Spleen (tissue), 11 donors: ENCODE results near the gene KCNH8. TPM values are rescaled to one million over a fixed set of nuclear protein-coding genes. Genes with fewer than 3 reads are reported as not detected.

Experiments used
- DNase-seq: peaks from one replicate; pipeline ENCODE4 v3.0.0-alpha.2; 2020
- H3K27ac ChIP-seq, 8 donors: fragments of 200-600 bp; sonication (generic) in 7 of 8; 1 replicate in 4 of 8; 2 replicates in 4 of 8; pipeline versions ENCODE4 v1.5.0 to v1.8.0; 2016 to 2021; ENCODE audit warnings: inconsistent platforms in 4 of 8, mild to moderate bottlenecking in 4 of 8, moderate library complexity in 1 of 8
- H3K27me3 ChIP-seq, 7 donors: fragments of 200-600 bp; sonication (generic) in 6 of 7; replicated peaks in 1 of 7; 1 replicate in 4 of 7; 2 replicates in 3 of 7; pipeline versions ENCODE4 v1.5.0 to v1.8.0; 2016 to 2021; ENCODE audit warnings: inconsistent platforms in 3 of 7, mild to moderate bottlenecking in 1 of 7
- H3K36me3 ChIP-seq, 6 donors: fragments of 200-600 bp; sonication (generic) in 5 of 6; 1 replicate in 4 of 6; 2 replicates in 2 of 6; pipeline versions ENCODE4 v1.5.0 to v1.8.0; 2016 to 2021; ENCODE audit warnings: inconsistent platforms in 2 of 6
- H3K4me1 ChIP-seq, 6 donors: fragments of 200-600 bp; sonication (generic) in 5 of 6; 1 replicate in 3 of 6; 2 replicates in 3 of 6; pipeline versions ENCODE4 v1.5.0 to v1.8.0; 2016 to 2021; ENCODE audit warnings: inconsistent platforms in 3 of 6
- H3K4me3 ChIP-seq, 8 donors: fragments of 200-600 bp; sonication (generic) in 7 of 8; 1 replicate in 4 of 8; 2 replicates in 4 of 8; pipeline versions ENCODE4 v1.5.0 to v1.8.0; 2016 to 2021; ENCODE audit warnings: inconsistent platforms in 4 of 8, mild to moderate bottlenecking in 4 of 8, moderate library complexity in 2 of 8
- H3K9me3 ChIP-seq, 8 donors: fragments of 200-600 bp; sonication (generic) in 7 of 8; 1 replicate in 4 of 8; 2 replicates in 4 of 8; pipeline versions ENCODE4 v1.5.0 to v1.8.0; 2016 to 2021; ENCODE audit warnings: inconsistent platforms in 4 of 8
- POLR2A ChIP-seq, 3 donors: fragments of 450-650 bp; IDR thresholded peaks; one replicate each; pipeline ENCODE4 v1.5.1; 2017; ENCODE audit warnings: antibody characterized with exemption in 3 of 3, mild to moderate bottlenecking in 1 of 3
- POLR2AphosphoS5 ChIP-seq, 3 donors: sonication (generic); formaldehyde crosslinking; IDR thresholded peaks; one replicate each; pipeline ENCODE4 v1.5.1; 2017; ENCODE audit warnings: antibody characterized with exemption in 3 of 3
- WGBS, 5 donors: extraction: QIAGEN DNeasy Blood & Tissue Kit in 3 of 5; methylation state at CpG; one replicate each; pipeline versions ENCODE4 v1.1.5 to v1.1.7; 2013 to 2018; 5-methylcytosine and 5-hydroxymethylcytosine counted together
- intact Hi-C: fragments of 100-400 bp; cut with DNase I; formaldehyde crosslinking; loops from one replicate; pipeline ENCODE4 v1.15.0; 2023; ENCODE audit warnings: low total_unique reads
- polyA plus RNA-seq, 3 donors: library from polyadenylated mRNA; stranded (reverse); fragments of 200-250 nt; gene quantifications; one replicate each; pipeline ENCODE4 v1.2.1, GENCODE V29; 2013
- total RNA-seq, 7 donors: library from RNA; depleted of rRNA in 3 of 7; stranded (reverse); fragments of >200 nt in 3 of 7; fragmentation: NEBNext Ultra II Directional in 4 of 7; extraction: Animal tissue kit (Norgen Biotek cat#: 25700) in 4 of 7; gene quantifications; one replicate each; pipeline versions ENCODE4 v1.1.0 to v1.2.1, GENCODE V29; 2016 to 2021
- TF ChIP-seq, protein P1 (sequence below), 11 experiments: fragments of 200-600 bp in 7 of 11; fragments of 450-650 bp in 4 of 11; sonication (generic) in 4 of 11; IDR thresholded peaks in 8 of 11; conservative IDR thresholded peaks in 3 of 11; 1 replicate in 7 of 11; 2 replicates in 4 of 11; pipeline versions ENCODE4 v1.4.0 to v1.8.0; 2016 to 2021; ENCODE audit warnings: antibody characterized with exemption in 11 of 11, inconsistent platforms in 4 of 11, mild to moderate bottlenecking in 1 of 11
- donor health status: healthy with polysubstance abuse.
- donor health status: DM: no; HTN: no; CAD: no; lungs with moderate emphysema.
- donor health status: DM: no; HTN: no; CAD: no.
- donor health status: Bipolar disorder and iron deficiency.
- donor health status: healthy.
- donor health status: DM: no; HTN: no; CAD: no.
- donor health status: DM: yes; HTN: yes; CAD: no.

The KCNH8 gene
- total and polyA plus RNA-seq, 10 donors = 0.70 to 3.1 (median 2.2) TPM

DNA sequence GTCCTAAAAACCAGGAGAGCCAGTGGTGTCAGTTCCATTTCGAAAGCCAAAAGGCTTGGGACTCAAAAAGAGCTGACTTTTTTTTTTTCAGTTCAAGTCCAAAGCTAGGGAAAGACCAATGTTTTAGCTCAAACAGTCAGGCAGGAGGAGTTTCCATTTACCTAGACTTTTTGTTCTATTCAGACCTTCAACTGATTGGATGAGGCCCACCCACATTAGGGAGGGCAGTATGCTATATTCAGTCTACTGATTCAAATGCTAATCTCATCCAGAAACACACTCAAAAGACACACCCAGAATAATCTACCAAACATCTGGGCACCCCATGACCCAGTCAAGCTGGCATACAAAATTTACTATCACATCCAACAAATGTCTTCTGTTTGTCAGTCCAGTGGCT is 374.0 kb downstream of the KCNH8 start:
- no peak overlapping the region for H3K27ac ChIP-seq
- TF ChIP-seq POLR2AphosphoS5 (IDR thresholded peaks at IDR 0.05) = no peak
- no peak for TF ChIP-seq POLR2A (IDR thresholded peaks at IDR 0.05)
- TF ChIP-seq, protein P1, sequence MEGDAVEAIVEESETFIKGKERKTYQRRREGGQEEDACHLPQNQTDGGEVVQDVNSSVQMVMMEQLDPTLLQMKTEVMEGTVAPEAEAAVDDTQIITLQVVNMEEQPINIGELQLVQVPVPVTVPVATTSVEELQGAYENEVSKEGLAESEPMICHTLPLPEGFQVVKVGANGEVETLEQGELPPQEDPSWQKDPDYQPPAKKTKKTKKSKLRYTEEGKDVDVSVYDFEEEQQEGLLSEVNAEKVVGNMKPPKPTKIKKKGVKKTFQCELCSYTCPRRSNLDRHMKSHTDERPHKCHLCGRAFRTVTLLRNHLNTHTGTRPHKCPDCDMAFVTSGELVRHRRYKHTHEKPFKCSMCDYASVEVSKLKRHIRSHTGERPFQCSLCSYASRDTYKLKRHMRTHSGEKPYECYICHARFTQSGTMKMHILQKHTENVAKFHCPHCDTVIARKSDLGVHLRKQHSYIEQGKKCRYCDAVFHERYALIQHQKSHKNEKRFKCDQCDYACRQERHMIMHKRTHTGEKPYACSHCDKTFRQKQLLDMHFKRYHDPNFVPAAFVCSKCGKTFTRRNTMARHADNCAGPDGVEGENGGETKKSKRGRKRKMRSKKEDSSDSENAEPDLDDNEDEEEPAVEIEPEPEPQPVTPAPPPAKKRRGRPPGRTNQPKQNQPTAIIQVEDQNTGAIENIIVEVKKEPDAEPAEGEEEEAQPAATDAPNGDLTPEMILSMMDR (IDR thresholded peaks at IDR 0.05 in 8 of 11, conservative IDR thresholded peaks at IDR 0.05 in 3 of 11) = no peak
- no peaks in the 10 kb centered on the region for H3K36me3 ChIP-seq
- H3K4me3 ChIP-seq = no peak overlapping the region
- intact Hi-C loops = no loop called here
- no peak for DNase-seq
- no peaks in the 10 kb centered on the region for H3K9me3 ChIP-seq
- 81 to 97% (median 86%) methylated on average over 1 of the region's 1 CpG for WGBS, 5 donors
- no peaks in the 10 kb centered on the region for H3K27me3 ChIP-seq
- H3K4me1 ChIP-seq = peaks cover 0 to 11% (median 0%) of the 10 kb centered on the region in 6 donors

DNA sequence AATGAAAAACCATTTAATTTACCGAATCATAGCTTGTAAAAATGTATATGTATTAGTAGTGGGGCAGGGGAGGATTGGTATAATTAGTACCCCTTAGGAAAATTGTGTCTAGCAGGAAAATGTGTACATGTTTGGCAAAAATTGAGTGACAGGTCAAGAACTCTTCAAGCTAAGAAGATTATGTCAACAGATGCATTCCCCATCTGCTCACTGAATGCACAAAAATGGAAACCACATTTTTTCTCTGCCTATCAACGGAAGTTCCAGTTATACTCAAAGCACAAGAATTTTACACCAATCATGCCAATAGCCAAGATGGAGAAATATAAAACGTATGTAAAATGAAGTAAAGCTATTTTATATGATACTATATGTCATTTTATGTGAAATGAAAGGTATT is 377.8 kb downstream of the KCNH8 start:
- no peak for DNase-seq
- 77 to 86% (median 81%) methylated on average over 3 of the region's 3 CpGs for WGBS, 5 donors
- no peaks in the 10 kb centered on the region for H3K27me3 ChIP-seq

DNA sequence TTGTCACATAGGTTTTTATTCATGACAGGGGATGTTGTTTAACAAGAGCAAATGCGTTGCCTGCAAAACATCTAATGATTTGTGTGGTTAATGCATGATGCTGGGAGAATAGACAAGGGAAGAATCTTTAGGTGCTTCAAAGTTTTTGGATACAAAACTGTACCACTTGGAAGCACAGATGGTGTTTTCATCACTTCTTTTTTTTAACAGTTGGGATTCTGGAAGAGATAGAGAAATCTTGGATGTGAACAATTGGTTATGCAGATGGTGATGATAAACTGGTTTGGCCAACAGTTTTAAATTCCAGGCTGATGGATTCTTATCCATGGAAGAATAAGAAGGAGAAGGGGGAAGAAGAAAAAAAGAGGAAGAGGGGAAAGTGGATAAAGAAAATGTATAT is 379.4 kb downstream of the KCNH8 start:
- no peaks in the 10 kb centered on the region for H3K4me1 ChIP-seq
- DNase-seq = no peak
- no peak overlapping the region for H3K27ac ChIP-seq
- H3K4me3 ChIP-seq = no peak overlapping the region
- H3K27me3 ChIP-seq = no peaks in the 10 kb centered on the region
- WGBS, 5 donors = 66 to 89% (median 79%) methylated on average over 1 of the region's 1 CpG
- no peak for TF ChIP-seq POLR2AphosphoS5 (IDR thresholded peaks at IDR 0.05)
- TF ChIP-seq POLR2A (IDR thresholded peaks at IDR 0.05) = no peak
- TF ChIP-seq, protein P1 (IDR thresholded peaks at IDR 0.05 in 8 of 11, conservative IDR thresholded peaks at IDR 0.05 in 3 of 11) = no peak
- no peaks in the 10 kb centered on the region for H3K36me3 ChIP-seq
- no peaks in the 10 kb centered on the region for H3K9me3 ChIP-seq
- intact Hi-C loops = no loop called here

More for the DNA sequence above, 377.8 kb downstream of the KCNH8 start:
- Histone ChIP-seq H3K27ac (no peak overlapping the region), H3K9me3 (no peaks in the 10 kb centered on the region), H3K4me1 (no peaks in the 10 kb centered on the region), H3K36me3 (no peaks in the 10 kb centered on the region), H3K4me3 (no peak overlapping the region)
- no peak for TF ChIP-seq POLR2A (IDR thresholded peaks at IDR 0.05)
- TF ChIP-seq, protein P1 (IDR thresholded peaks at IDR 0.05 in 8 of 11, conservative IDR thresholded peaks at IDR 0.05 in 3 of 11) = no peak
- no peak for TF ChIP-seq POLR2AphosphoS5 (IDR thresholded peaks at IDR 0.05)
- intact Hi-C loops = no loop called here

DNA sequence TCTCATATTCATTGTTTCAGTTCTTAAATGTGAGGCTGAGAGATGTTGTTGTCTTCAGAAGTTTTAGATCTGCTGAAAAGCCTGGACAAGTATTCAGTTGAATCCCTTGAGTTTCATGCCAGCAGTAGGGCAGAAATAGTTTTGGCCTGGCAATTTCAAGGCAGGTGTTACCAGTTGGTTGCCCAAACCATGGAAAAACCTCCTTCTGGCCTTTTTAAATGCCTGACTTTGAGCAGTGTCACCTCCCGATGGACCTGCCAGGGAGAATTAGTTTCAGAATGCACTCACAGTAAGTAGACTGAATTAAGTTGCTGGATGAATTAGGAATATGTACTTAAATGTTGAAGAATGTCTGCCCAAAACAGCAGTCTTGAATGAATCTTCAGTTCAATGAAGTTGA is 383.1 kb downstream of the KCNH8 start:
- H3K36me3 ChIP-seq = no peaks in the 10 kb centered on the region
- WGBS, 5 donors = 81 to 94% (median 84%) methylated on average over 1 of the region's 1 CpG
- TF ChIP-seq, protein P1 (IDR thresholded peaks at IDR 0.05 in 8 of 11, conservative IDR thresholded peaks at IDR 0.05 in 3 of 11) = no peak
- TF ChIP-seq POLR2AphosphoS5 (IDR thresholded peaks at IDR 0.05) = no peak
- no peak for TF ChIP-seq POLR2A (IDR thresholded peaks at IDR 0.05)
- DNase-seq = no peak
- peak overlapping the region in 1 of 8 donors; percentile 35 for H3K27ac ChIP-seq
- H3K4me3 ChIP-seq = no peak overlapping the region
- no peaks in the 10 kb centered on the region for H3K9me3 ChIP-seq
- intact Hi-C loops = no loop called here
- H3K4me1 ChIP-seq = no peaks in the 10 kb centered on the region
- no peaks in the 10 kb centered on the region for H3K27me3 ChIP-seq
